K562 (cell line): ENCODE measurements around the gene CELSR2. TPM values are rescaled to one million over a fixed set of nuclear protein-coding genes. Genes with fewer than 3 reads are reported as not detected.

Experiments used
- ARID1B ChIP-seq: fragments of 450-650 bp; IDR thresholded peaks from 2 replicates; pipeline ENCODE4 v1.6.1; 2016; ENCODE audit warnings: antibody characterized with exemption, mild to moderate bottlenecking, inconsistent platforms
- BDP1 ChIP-seq: IDR thresholded peaks from 3 replicates; pipeline ENCODE4 v1.6.1; 2011; ENCODE audit not compliant: insufficient read length, insufficient read depth
- CXXC5 ChIP-seq: fragments of 250-450 bp; sonication (Bioruptor Pico); IDR thresholded peaks from 2 replicates; pipeline ENCODE4 v1.8.0; 2022; ENCODE audit warnings: inconsistent platforms, mild to moderate bottlenecking, moderate library complexity
- DMBX1 ChIP-seq: fragments of 250-450 bp; sonication (Bioruptor Pico); IDR thresholded peaks from 2 replicates; pipeline ENCODE4 v1.8.0; 2022; ENCODE audit warnings: inconsistent platforms, mild to moderate bottlenecking, moderate library complexity, borderline replicate concordance
- EGR1 ChIP-seq: fragments of 450-650 bp; conservative IDR thresholded peaks from 2 replicates; pipeline ENCODE4 v1.6.1; 2017; ENCODE audit warnings: mild to moderate bottlenecking
- FOXJ2 ChIP-seq: fragments of 200-800 bp; sonication (Bioruptor generic); IDR thresholded peaks from 2 replicates; pipeline ENCODE4 v1.6.1; 2016; ENCODE audit warnings: missing genetic modification characterization, missing compliant biosample characterization
- FUS ChIP-seq: fragments of 200-400 bp; formaldehyde crosslinking; optimal IDR thresholded peaks from 2 replicates; pipeline ENCODE3; 2017; ENCODE audit warnings: low read depth, low read length
- HIVEP1 ChIP-seq: fragments of 250-450 bp; sonication (Bioruptor Pico); IDR thresholded peaks from 2 replicates; pipeline ENCODE4 v1.4.0; 2020; ENCODE audit warnings: mild to moderate bottlenecking
- ILK ChIP-seq: fragments of 450-650 bp; IDR thresholded peaks from 2 replicates; pipeline ENCODE4 v1.6.1; 2016; ENCODE audit warnings: missing genetic modification characterization, low read depth, mild to moderate bottlenecking, missing compliant biosample characterization, moderate library complexity, borderline replicate concordance
- JUND ChIP-seq, 2 experiments: IDR thresholded peaks; 2 replicates in 1 of 2; 3 replicates in 1 of 2; pipeline ENCODE4 v1.6.1; 2011; ENCODE audit warnings: borderline replicate concordance in 2 of 2, low read depth in 2 of 2, low read length in 2 of 2, improper control_type of control experiment in 1 of 2, missing biosample characterization in 1 of 2, missing genetic modification characterization in 1 of 2, missing genetic modification reagents in 1 of 2
- MAFG ChIP-seq: fragments of 450-650 bp; conservative IDR thresholded peaks from 2 replicates; pipeline ENCODE4 v1.6.1; 2016; ENCODE audit warnings: missing genetic modification characterization, missing compliant biosample characterization
- MAFK ChIP-seq: IDR thresholded peaks from 2 replicates; pipeline ENCODE4 v1.6.1; 2011; ENCODE audit warnings: low read length, improper control_type of control experiment
- MYNN ChIP-seq, 2 experiments: sonication (generic); formaldehyde crosslinking in 1 of 2; IDR thresholded peaks; 2 replicates each; pipeline versions ENCODE4 v1.5.0 to v1.6.1; 2016 to 2020; ENCODE audit warnings: antibody characterized with exemption in 1 of 2, missing genetic modification reagents in 1 of 2
- RB1 ChIP-seq: fragments of 450-650 bp; IDR thresholded peaks from 2 replicates; pipeline ENCODE4 v1.6.1; 2017; ENCODE audit warnings: low read depth, mild to moderate bottlenecking
- SLC30A9 ChIP-seq: fragments of 250-450 bp; sonication (Bioruptor Pico); IDR thresholded peaks from 2 replicates; pipeline ENCODE4 v1.8.0; 2022; ENCODE audit warnings: mild to moderate bottlenecking, moderate library complexity
- SMARCE1 ChIP-seq: fragments of 450-650 bp; IDR thresholded peaks from 2 replicates; pipeline ENCODE4 v1.7.1; 2016; ENCODE audit warnings: mild to moderate bottlenecking
- TEAD2 ChIP-seq: fragments of 450-650 bp; IDR thresholded peaks from 2 replicates; pipeline ENCODE4 v1.6.1; 2016; ENCODE audit warnings: missing genetic modification characterization, control low read depth, missing compliant biosample characterization
- ZNF217 ChIP-seq: sonication (generic); formaldehyde crosslinking; IDR thresholded peaks from 2 replicates; pipeline ENCODE4 v1.8.0; 2022; ENCODE audit warnings: mild to moderate bottlenecking, missing genetic modification reagents
- ZNF23 ChIP-seq: fragments of 250-450 bp; sonication (Bioruptor Pico); IDR thresholded peaks from 2 replicates; pipeline ENCODE4 v1.4.0; 2020; ENCODE audit warnings: mild to moderate bottlenecking
- ZNF239 ChIP-seq: fragments of 250-450 bp; sonication (Bioruptor Pico); IDR thresholded peaks from 2 replicates; pipeline ENCODE4 v1.4.0; 2020; ENCODE audit warnings: mild to moderate bottlenecking
- ZNF263 ChIP-seq: sonication (generic); formaldehyde crosslinking; IDR thresholded peaks from 2 replicates; pipeline ENCODE4 v1.8.0; 2022; ENCODE audit warnings: mild to moderate bottlenecking, missing genetic modification reagents, borderline replicate concordance
- ZNF778 ChIP-seq: fragments of 450-650 bp; formaldehyde crosslinking; IDR thresholded peaks from 2 replicates; pipeline ENCODE4 v1.4.0; 2020; ENCODE audit warnings: mild to moderate bottlenecking, moderate library complexity
- polyA plus RNA-seq, 8 experiments: library from polyadenylated mRNA; depleted of rRNA in 4 of 8; stranded (reverse) in 5 of 8; unstranded in 3 of 8; fragments of >200 nt; fragmentation: Nextera tagmentation in 2 of 8; fragmentation: Illumina TruSeq in 1 of 8; extraction: Ambion mirVana in 2 of 8; extraction: Trizol in 1 of 8; gene quantifications; 2 replicates each; pipeline versions ENCODE4 v1.2.1 to v1.2.3, GENCODE V29; 2011 to 2014; ENCODE audit warnings: inconsistent platforms in 1 of 8, missing spikeins in 1 of 8
- total RNA-seq, 7 experiments: library from RNA; depleted of rRNA in 6 of 7; stranded (reverse); fragments of >200 nt in 6 of 7; fragmentation: Illumina TruSeq in 2 of 7; extraction: Trizol in 2 of 7; gene quantifications; 2 replicates each; pipeline versions ENCODE4 v1.2.1 to v1.2.3, GENCODE V29; 2011 to 2021; ENCODE audit warnings: low replicate concordance in 1 of 7
- TF ChIP-seq, protein P1 (sequence below), 2 experiments: fragments of 450-650 bp; conservative IDR thresholded peaks; 2 replicates each; pipeline ENCODE4 v1.6.1; 2017; ENCODE audit warnings: mild to moderate bottlenecking in 2 of 2, moderate library complexity in 2 of 2
- TF ChIP-seq, protein P2 (sequence below): fragments of 250-450 bp; sonication (Bioruptor Pico); IDR thresholded peaks from 2 replicates; pipeline ENCODE4 v1.4.0; 2020; ENCODE audit warnings: borderline replicate concordance
- TF ChIP-seq, protein P3 (sequence below), 2 experiments: fragments of 250-450 bp in 1 of 2; fragments of 450-650 bp in 1 of 2; sonication (Bioruptor Pico) in 1 of 2; IDR thresholded peaks; 2 replicates each; pipeline versions ENCODE4 v1.6.1 to v1.8.0; 2016 to 2021; ENCODE audit warnings: mild to moderate bottlenecking in 2 of 2, moderate library complexity in 2 of 2, missing compliant biosample characterization in 1 of 2, missing genetic modification characterization in 1 of 2

Gene CELSR2
- total and polyA plus RNA-seq, 9 of the 15 experiments (the other 6 are each of a cell fraction or from before 2014, with no cell fraction given) = 0.31 to 21.9 (median 4.2) TPM

DNA sequence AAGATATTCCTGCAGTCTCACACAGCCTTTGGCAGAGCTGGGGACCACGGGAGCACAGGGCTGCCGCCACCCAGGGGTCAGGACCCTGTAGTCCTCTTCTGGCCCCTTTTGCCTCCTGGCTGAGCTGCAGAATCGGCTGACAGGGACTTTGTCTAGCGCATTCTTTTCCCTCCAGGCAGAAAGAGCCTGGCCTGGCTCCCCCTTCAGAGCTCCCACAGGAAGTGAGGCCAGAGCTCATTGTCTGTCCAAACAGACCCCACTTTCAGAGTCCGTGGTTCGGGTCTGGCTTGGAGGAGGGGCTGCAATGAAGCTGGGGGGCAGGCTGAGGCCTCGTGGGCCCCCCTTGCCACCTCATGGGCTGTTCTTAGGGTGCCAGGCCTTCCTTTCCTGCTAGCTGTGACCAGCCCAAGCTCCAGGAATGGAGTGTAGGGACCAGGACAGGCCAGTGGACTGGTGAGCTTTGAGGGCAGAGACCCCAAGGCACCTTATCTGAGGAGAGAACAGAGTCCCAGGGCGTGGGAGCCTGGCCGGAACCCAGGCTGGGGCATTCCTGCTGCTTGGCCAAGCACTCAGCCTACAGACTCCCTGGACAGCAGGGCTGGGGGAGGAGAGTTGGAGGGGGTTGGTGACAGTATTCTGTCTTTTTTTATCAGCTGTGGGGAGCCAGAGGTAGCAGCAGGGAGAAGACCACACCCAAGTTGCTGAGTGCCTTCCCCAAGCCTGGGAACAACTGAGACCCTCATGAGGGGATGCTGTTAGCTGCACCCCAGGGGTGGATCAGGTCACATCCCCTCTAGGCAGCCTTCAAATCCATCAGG lies 4.7 kb downstream of the CELSR2 start (continued):
- TF ChIP-seq, protein P1, sequence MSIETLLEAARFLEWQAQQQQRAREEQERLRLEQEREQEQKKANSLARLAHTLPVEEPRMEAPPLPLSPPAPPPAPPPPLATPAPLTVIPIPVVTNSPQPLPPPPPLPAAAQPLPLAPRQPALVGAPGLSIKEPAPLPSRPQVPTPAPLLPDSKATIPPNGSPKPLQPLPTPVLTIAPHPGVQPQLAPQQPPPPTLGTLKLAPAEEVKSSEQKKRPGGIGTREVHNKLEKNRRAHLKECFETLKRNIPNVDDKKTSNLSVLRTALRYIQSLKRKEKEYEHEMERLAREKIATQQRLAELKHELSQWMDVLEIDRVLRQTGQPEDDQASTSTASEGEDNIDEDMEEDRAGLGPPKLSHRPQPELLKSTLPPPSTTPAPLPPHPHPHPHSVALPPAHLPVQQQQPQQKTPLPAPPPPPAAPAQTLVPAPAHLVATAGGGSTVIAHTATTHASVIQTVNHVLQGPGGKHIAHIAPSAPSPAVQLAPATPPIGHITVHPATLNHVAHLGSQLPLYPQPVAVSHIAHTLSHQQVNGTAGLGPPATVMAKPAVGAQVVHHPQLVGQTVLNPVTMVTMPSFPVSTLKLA (conservative IDR thresholded peaks at IDR 0.05) = no peak
- TF ChIP-seq MYNN (IDR thresholded peaks at IDR 0.05) (peak; percentile 27; the same call in 1 of the 2 replicates), MYNN (CRISPR knock-in tag; IDR thresholded peaks at IDR 0.05) (no peak), ZNF778 (CRISPR knock-in tag) (no peak), HIVEP1 (CRISPR knock-in tag) (no peak), ARID1B (peak; percentile 48; the same call in 1 of the 2 replicates), DMBX1 (CRISPR knock-in tag) (peak; percentile 19; the same call in 1 of the 2 replicates), SLC30A9 (CRISPR knock-in tag) (no peak), ILK (no peak), ZNF239 (CRISPR knock-in tag) (no peak), ZNF23 (CRISPR knock-in tag) (no peak), ZNF217 (CRISPR knock-in tag) (no peak), JUND (IDR thresholded peaks at IDR 0.05; ENCODE audit: borderline replicate concordance, low read depth, low read length) (no peak), JUND (tag; IDR thresholded peaks at IDR 0.05; ENCODE audit: borderline replicate concordance, low read depth, low read length) (no peak; the same call in 2 of the 3 replicates), RB1 (0 out of 2 replicates have a peak, but pooled peaks have one; percentile 31), MAFG (no peak), FOXJ2 (tag) (no peak), SMARCE1 (0 out of 2 replicates have a peak, but pooled peaks have one; percentile 9), MAFK (no peak), EGR1 (peak; percentile 67), FUS (no peak), ZNF263 (CRISPR knock-in tag) (no peak), CXXC5 (no peak), BDP1 (no peak), TEAD2 (tag) (no peak)
- TF ChIP-seq, protein P2, sequence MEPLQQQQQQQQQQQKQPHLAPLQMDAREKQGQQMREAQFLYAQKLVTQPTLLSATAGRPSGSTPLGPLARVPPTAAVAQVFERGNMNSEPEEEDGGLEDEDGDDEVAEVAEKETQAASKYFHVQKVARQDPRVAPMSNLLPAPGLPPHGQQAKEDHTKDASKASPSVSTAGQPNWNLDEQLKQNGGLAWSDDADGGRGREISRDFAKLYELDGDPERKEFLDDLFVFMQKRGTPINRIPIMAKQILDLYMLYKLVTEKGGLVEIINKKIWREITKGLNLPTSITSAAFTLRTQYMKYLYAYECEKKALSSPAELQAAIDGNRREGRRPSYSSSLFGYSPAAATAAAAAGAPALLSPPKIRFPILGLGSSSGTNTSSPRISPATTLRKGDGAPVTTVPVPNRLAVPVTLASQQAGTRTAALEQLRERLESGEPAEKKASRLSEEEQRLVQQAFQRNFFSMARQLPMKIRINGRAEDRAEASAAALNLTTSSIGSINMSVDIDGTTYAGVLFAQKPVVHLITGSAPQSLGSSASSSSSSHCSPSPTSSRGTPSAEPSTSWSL (CRISPR knock-in tag) = no peak
- TF ChIP-seq, protein P3, sequence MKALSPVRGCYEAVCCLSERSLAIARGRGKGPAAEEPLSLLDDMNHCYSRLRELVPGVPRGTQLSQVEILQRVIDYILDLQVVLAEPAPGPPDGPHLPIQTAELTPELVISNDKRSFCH (CRISPR knock-in tag; IDR thresholded peaks at IDR 0.05) = no peak
- TF ChIP-seq, protein P3 (tag; IDR thresholded peaks at IDR 0.05) = peak; percentile 38; the same call in 1 of the 2 replicates
